GM12874 (cell line): ENCODE measurements around the gene ADORA2A.

Source experiments
- TF ChIP-seq, protein P1 (sequence below): IDR thresholded peaks from 2 replicates; pipeline ENCODE4 v1.5.1; 2011; ENCODE audit warnings: low read depth, mild to moderate bottlenecking, control low read depth, low read length, moderate library complexity; ENCODE audit not compliant: insufficient read depth

The ADORA2A gene

DNA sequence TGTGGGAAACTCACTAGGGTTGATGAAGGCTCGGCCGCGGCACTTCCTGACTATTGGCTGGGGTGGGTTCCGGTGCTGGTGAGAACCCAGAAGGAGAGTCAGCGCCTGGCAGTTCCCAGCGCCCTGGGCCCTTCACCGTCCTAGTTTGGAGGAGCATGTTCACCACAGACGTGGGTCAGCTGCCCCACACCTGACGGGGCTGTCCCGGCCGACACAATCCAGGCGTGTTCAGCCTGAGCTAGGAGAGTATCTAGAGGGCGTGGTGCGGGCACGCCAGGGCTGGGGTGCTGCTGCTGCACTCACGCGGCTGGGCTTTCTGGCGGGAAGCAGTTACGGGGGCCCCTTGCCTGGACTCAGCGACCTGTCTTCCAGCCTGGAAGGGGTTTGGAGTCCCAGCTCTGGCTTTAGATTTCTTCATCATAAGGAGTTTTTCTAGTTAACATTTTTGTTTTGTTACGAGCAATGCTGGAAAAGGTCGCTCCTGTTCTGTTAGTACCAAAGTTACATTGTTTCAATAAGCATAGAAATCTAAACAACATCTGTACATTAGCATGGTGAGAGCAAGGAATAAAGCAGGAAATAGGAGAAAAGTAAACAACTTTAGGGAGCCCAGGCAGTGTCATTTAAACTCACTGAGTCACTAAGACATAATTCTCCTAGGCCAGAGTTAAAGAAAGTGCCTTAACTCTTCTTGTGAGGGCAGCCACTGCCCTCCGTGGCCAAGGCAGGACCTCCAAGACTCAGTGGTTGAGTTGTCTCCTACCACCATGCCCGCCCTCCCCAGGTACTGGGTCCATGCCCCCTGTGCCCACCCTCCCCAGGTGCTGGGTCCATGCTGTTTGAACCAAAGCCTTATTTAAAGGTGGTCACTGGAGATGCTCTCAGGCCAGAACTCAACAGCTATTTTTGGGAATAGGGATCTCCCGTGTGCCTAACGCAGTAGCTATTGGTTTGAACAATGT is 12.1 kb upstream of the ADORA2A start:
- TF ChIP-seq, protein P1, sequence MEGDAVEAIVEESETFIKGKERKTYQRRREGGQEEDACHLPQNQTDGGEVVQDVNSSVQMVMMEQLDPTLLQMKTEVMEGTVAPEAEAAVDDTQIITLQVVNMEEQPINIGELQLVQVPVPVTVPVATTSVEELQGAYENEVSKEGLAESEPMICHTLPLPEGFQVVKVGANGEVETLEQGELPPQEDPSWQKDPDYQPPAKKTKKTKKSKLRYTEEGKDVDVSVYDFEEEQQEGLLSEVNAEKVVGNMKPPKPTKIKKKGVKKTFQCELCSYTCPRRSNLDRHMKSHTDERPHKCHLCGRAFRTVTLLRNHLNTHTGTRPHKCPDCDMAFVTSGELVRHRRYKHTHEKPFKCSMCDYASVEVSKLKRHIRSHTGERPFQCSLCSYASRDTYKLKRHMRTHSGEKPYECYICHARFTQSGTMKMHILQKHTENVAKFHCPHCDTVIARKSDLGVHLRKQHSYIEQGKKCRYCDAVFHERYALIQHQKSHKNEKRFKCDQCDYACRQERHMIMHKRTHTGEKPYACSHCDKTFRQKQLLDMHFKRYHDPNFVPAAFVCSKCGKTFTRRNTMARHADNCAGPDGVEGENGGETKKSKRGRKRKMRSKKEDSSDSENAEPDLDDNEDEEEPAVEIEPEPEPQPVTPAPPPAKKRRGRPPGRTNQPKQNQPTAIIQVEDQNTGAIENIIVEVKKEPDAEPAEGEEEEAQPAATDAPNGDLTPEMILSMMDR, result no peak

- TF ChIP-seq, protein P1, result no peak
These were observed 11.3 kb upstream of the ADORA2A start for GRCh38 chr22:24416095-24416494.

GRCh38 chr22:24416611-24417010 is 10.8 kb upstream of the ADORA2A start:
- TF ChIP-seq, protein P1, result no peak

GRCh38 chr22:24417200-24417599 is 10.2 kb upstream of the ADORA2A start:
- TF ChIP-seq, protein P1, result no peak

DNA sequence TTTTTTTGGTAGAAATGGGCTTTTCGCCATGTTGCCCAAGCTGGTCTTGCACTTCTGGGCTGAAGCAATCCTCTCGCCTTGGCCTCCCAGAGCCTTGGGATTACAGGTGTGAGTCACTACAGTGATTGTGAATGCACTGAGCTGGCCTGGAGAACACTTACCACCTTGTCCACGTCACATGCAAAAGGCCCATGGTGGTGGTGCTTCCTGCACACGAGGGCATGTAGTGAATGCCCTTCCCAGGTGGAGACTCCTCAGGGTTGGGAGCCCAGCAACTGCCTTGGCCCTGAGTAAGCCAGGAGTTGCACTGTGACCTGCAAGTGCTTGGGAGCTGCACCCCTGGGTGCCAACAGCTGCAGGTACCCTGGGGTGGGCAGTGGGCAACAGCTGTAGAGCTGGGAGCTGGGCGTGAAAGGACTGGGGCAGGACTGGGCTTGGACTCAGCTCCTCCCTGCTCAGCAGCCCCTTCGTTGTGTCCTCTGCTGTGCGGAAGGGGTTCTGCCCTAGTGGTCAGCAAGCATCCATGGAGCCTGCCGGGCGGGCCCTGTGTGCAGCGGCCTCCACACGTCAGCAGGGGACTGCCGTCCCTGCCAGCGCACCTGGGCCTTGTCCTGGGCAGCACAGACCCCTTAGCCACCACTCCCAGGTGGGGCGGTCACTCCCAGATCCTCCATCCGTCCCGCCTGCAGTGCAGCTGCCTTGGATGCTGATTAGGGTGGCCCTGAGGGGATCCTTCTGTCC is 9.3 kb upstream of the ADORA2A start:
- TF ChIP-seq, protein P1, result no peak

DNA sequence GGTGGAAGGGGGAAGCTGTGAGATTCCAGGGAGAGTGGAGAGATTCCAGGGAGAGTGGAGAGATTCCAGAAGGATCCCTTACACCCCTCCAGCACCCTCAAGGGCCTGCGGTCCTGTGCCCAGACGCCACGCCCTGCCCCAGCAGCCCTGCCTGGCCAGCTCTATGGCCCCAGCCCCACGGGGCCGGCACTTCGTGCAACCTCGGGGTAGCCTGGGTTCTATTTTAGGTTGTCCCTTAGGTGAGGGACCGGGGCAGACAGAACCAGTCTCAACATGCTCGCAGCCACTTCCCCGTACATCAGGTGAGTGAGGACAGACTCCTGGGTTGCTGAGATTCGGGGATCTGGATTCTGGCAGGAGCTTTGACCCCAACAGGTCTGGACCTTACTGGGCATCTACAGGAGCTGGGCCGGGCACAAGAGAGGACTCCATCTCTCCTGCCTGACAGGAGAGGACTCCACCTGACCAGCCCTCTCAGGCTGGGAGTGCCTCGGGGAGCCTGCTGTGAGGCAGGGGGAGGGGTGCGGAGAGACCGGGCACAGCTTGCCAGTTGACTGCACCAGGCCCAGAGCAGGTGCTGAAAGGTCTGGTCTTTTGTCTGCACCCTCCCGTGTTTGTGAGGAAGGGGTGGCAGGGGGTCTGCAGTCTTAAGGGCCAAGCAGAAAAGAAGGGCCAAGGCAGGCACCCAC is 8.5 kb upstream of the ADORA2A start:
- TF ChIP-seq, protein P1, result no peak

DNA sequence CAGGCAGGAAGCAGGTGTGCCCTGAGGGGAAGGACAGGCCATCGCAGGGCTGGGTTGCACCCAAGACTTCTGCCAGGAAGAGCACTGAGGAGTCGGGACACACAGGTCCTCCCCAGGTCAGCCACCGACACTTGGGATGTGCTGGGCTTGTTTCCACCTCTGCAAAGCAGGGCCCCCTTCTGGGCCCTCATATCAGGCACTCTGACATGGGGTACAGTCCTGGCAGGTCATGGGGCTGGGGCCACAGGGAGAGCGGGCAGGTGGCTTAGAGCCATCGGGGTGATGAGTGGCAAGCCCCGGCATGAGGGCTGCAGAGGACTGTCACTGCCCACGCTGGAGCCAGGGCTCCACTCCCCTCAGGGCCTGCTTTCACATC is 7.9 kb upstream of the ADORA2A start:
- TF ChIP-seq, protein P1, result no peak
